NCI-H2227 (cell line): ENCODE results near the gene PDSS2.
A peak's percentile ranks its signal among the peaks of the same experiment; 100 is the strongest.
"Not testable (repeated sequence)": the region's sequence is repeated elsewhere in the genome, so short reads cannot be mapped to it uniquely, and the experiment has no call there.

Source experiments
- DNase-seq: peaks from one replicate; lab custom pipeline; 2025; ENCODE audit not compliant: unreplicated experiment; lab: John Stamatoyannopoulos, UW

The PDSS2 gene

GRCh38 chr6:107459283-107460082 is at the start of gene PDSS2:
PDSS2 (minus strand) TSS chr6:107459564; CDS start chr6:107459285, 279 bp downstream.
- DNase-seq, result peak; percentile 96

GRCh38 chr6:107506145-107506544 is 46.8 kb upstream of the PDSS2 start:
- DNase-seq, result no peak

GRCh38 chr6:107504270-107505026 is 45.1 kb upstream of the PDSS2 start:
- DNase-seq, result no peak

- no peak for DNase-seq
These were observed 37.7 kb upstream of the PDSS2 start for GRCh38 chr6:107496892-107497684.

GRCh38 chr6:107495971-107496370 is 36.6 kb upstream of the PDSS2 start:
- DNase-seq, result no peak

GRCh38 chr6:107495196-107495643 is 35.9 kb upstream of the PDSS2 start:
- DNase-seq, result no peak

- no peak for DNase-seq
These were observed 34.0 kb upstream of the PDSS2 start for GRCh38 chr6:107493158-107494057.

- no peak for DNase-seq
These were observed 32.6 kb upstream of the PDSS2 start for GRCh38 chr6:107491760-107492660.

GRCh38 chr6:107491138-107491609 is 31.8 kb upstream of the PDSS2 start:
- DNase-seq, result peak; percentile 39

- DNase-seq, result no peak
These were observed 31.3 kb upstream of the PDSS2 start for GRCh38 chr6:107490566-107491137.

- DNase-seq, result peak; percentile 89
These were observed 30.5 kb upstream of the PDSS2 start, which contains the start of gene SOBP for GRCh38 chr6:107489636-107490565. SOBP (plus strand) TSS chr6:107490117; CDS start chr6:107490617, 500 bp downstream.

- peak; percentile 34 for DNase-seq
These were observed 29.7 kb upstream of the PDSS2 start for GRCh38 chr6:107488875-107489635.

- no peak for DNase-seq
These were observed 29.0 kb upstream of the PDSS2 start for GRCh38 chr6:107488174-107488874.

- no peak for DNase-seq
These were observed 25.8 kb upstream of the PDSS2 start for GRCh38 chr6:107485157-107485556.

- no peak for DNase-seq
These were observed 19.8 kb upstream of the PDSS2 start for GRCh38 chr6:107479089-107479690.

GRCh38 chr6:107475826-107476225 is 16.5 kb upstream of the PDSS2 start:
- not testable (repeated sequence) for DNase-seq
